Mesendoderm (in vitro differentiated cells): ENCODE data around the gene ZBTB40.

Experiments used
- DNase-seq: peaks from one replicate; pipeline ENCODE4 v3.0.0; 2013
- H2AK5ac ChIP-seq: 2 replicates; pipeline ENCODE4 v1.6.1; 2013; ENCODE audit warnings: low read length, inconsistent platforms
- H2BK120ac ChIP-seq: 2 replicates; pipeline ENCODE4 v1.6.1; 2013; ENCODE audit warnings: low read depth, mild to moderate bottlenecking, low read length, moderate library complexity, mixed read lengths
- H2BK15ac ChIP-seq: replicated peaks from 2 replicates; pipeline ENCODE4 v1.6.1; 2013; ENCODE audit warnings: low read depth, mild to moderate bottlenecking, moderate library complexity
- H2BK5ac ChIP-seq: 2 replicates; pipeline ENCODE4 v1.6.1; 2013; ENCODE audit warnings: low read length, inconsistent platforms
- H3K18ac ChIP-seq: 2 replicates; pipeline ENCODE4 v1.6.1; 2013; ENCODE audit warnings: mild to moderate bottlenecking, low read length, mixed read lengths
- H3K23ac ChIP-seq: one replicate; pipeline ENCODE4 v1.6.1; 2013; ENCODE audit warnings: low read length
- H3K27ac ChIP-seq: 2 replicates; pipeline ENCODE4 v1.5.1; 2013; ENCODE audit warnings: low read depth, mild to moderate bottlenecking, inconsistent platforms, low read length, moderate library complexity
- H3K27me3 ChIP-seq: 2 replicates; pipeline ENCODE4 v1.6.1; 2013; ENCODE audit warnings: low read length, control low read depth, mild to moderate bottlenecking, inconsistent platforms; ENCODE audit not compliant: insufficient read depth, poor library complexity
- H3K36me3 ChIP-seq: 2 replicates; pipeline ENCODE4 v1.6.1; 2013; ENCODE audit warnings: low read length, inconsistent platforms; ENCODE audit not compliant: control insufficient read depth, insufficient read depth
- H3K4ac ChIP-seq: one replicate; pipeline ENCODE4 v1.6.1; 2013; ENCODE audit warnings: low read depth, mild to moderate bottlenecking, low read length, moderate library complexity
- H3K4me1 ChIP-seq: 2 replicates; pipeline ENCODE4 v1.6.1; 2013; ENCODE audit warnings: low read depth, low read length, inconsistent platforms; ENCODE audit not compliant: control insufficient read depth
- H3K4me2 ChIP-seq: 2 replicates; pipeline ENCODE4 v1.6.1; 2013; ENCODE audit warnings: low read length
- H3K4me3 ChIP-seq: 2 replicates; pipeline ENCODE4 v1.5.1; 2013; ENCODE audit warnings: mild to moderate bottlenecking, low read length
- H3K56ac ChIP-seq: one replicate; pipeline ENCODE4 v1.6.1; 2013; ENCODE audit warnings: low read length
- H3K79me1 ChIP-seq: 2 replicates; pipeline ENCODE4 v1.6.1; 2013; ENCODE audit warnings: low read length, inconsistent platforms
- H3K79me2 ChIP-seq: 2 replicates; pipeline ENCODE4 v1.6.1; 2013; ENCODE audit warnings: mild to moderate bottlenecking, low read length; ENCODE audit not compliant: control insufficient read depth, insufficient read depth
- H3K9ac ChIP-seq: 2 replicates; pipeline ENCODE4 v1.6.1; 2013; ENCODE audit warnings: low read length, inconsistent platforms
- H4K5ac ChIP-seq: one replicate; pipeline ENCODE4 v1.6.1; 2013; ENCODE audit warnings: low read length
- H4K8ac ChIP-seq: one replicate; pipeline ENCODE4 v1.6.1; 2013; ENCODE audit warnings: low read depth, mild to moderate bottlenecking, control low read depth, low read length, moderate library complexity
- WGBS: extraction: QIAGEN DNeasy Blood & Tissue Kit; methylation state at CpG from one replicate; pipeline ENCODE4 v1.1.7; 2013; ENCODE audit warnings: low lambda C conversion rate, missing lambda C conversion rate; ENCODE audit not compliant: insufficient coverage; ENCODE audit errors: extremely low coverage; 5-methylcytosine and 5-hydroxymethylcytosine counted together

Gene ZBTB40

GRCh38 chr1:22562584-22563583 lies 111.2 kb downstream of the ZBTB40 start, which contains the start of gene EPHA8:
Gene EPHA8, plus strand, starts transcription at chr1:22563489. Its CDS starts 147 bp downstream, at chr1:22563636.
- H2AK5ac ChIP-seq: no peak within 1 kb of the TSS
- H3K56ac ChIP-seq: peak within 1 kb of the TSS; percentile 84
- H3K23ac ChIP-seq: no peak within 1 kb of the TSS
- DNase-seq: no peak
- H3K36me3 ChIP-seq: no peaks in the 10 kb centered on the region
- peak within 1 kb of the TSS; percentile 56 for H3K9ac ChIP-seq
- H4K8ac ChIP-seq: no peak within 1 kb of the TSS
- no peak within 1 kb of the TSS for H4K5ac ChIP-seq
- no peak within 1 kb of the TSS for H2BK15ac ChIP-seq
- H3K27ac ChIP-seq: no peak within 1 kb of the TSS
- no peak within 1 kb of the TSS for H3K4ac ChIP-seq
- no peaks in the 10 kb centered on the region for H3K4me1 ChIP-seq
- H2BK5ac ChIP-seq: no peak within 1 kb of the TSS
- no CpG with 5 or more reads among the region's 81 CpGs for whole genome bisulfite sequencing
- H3K4me3 ChIP-seq: peak within 1 kb of the TSS; percentile 29
- peaks cover 17% of the 10 kb centered on the region for H3K27me3 ChIP-seq
- no peaks in the 10 kb centered on the region for H3K79me2 ChIP-seq
- peak within 1 kb of the TSS; percentile 84 for H3K4me2 ChIP-seq
- no peak within 1 kb of the TSS for H3K18ac ChIP-seq
- no peaks in the 10 kb centered on the region for H3K79me1 ChIP-seq
- no peak within 1 kb of the TSS for H2BK120ac ChIP-seq

GRCh38 chr1:22563671-22564602 lies 112.3 kb downstream of the ZBTB40 start:
- WGBS: no CpG with 5 or more reads among the region's 57 CpGs
- no peaks in the 10 kb centered on the region for H3K79me2 ChIP-seq
- H3K4me3 ChIP-seq: peak overlapping the region; percentile 29

GRCh38 chr1:22566161-22566560 lies 114.5 kb downstream of the ZBTB40 start:
- peaks cover 17% of the 10 kb centered on the region for H3K27me3 ChIP-seq
- WGBS: no CpG with 5 or more reads among the region's 14 CpGs

More at GRCh38 chr1:22563671-22564602, 112.3 kb downstream of the ZBTB40 start:
- H2BK15ac ChIP-seq: no peak overlapping the region
- H4K5ac ChIP-seq: no peak overlapping the region
- H3K4ac ChIP-seq: no peak overlapping the region
- no peak overlapping the region for H3K23ac ChIP-seq
- H2BK5ac ChIP-seq: no peak overlapping the region
- peak overlapping the region; percentile 64 for H3K56ac ChIP-seq
- H2AK5ac ChIP-seq: no peak overlapping the region
- H3K27ac ChIP-seq: no peak overlapping the region
- no peaks in the 10 kb centered on the region for H3K79me1 ChIP-seq
- H3K27me3 ChIP-seq: peaks cover 17% of the 10 kb centered on the region
- H2BK120ac ChIP-seq: no peak overlapping the region
- H3K4me1 ChIP-seq: no peaks in the 10 kb centered on the region
- H3K4me2 ChIP-seq: peak overlapping the region; percentile 84
- DNase-seq: no peak
- H3K36me3 ChIP-seq: no peaks in the 10 kb centered on the region
- H3K18ac ChIP-seq: no peak overlapping the region
- peak overlapping the region; percentile 56 for H3K9ac ChIP-seq
- H4K8ac ChIP-seq: no peak overlapping the region

GRCh38 chr1:22567197-22567596 lies 115.5 kb downstream of the ZBTB40 start:
- Histone ChIP-seq H2BK120ac (no peak overlapping the region), H2AK5ac (no peak overlapping the region), H3K9ac (no peak overlapping the region), H3K4ac (no peak overlapping the region), H3K4me2 (no peak overlapping the region), H3K4me3 (no peak overlapping the region), H3K79me1 (no peaks in the 10 kb centered on the region), H2BK15ac (no peak overlapping the region), H3K4me1 (no peaks in the 10 kb centered on the region), H3K27ac (no peak overlapping the region), H3K27me3 (peaks cover 13% of the 10 kb centered on the region), H3K36me3 (no peaks in the 10 kb centered on the region), H4K5ac (no peak overlapping the region), H3K23ac (no peak overlapping the region), H3K79me2 (no peaks in the 10 kb centered on the region), H3K56ac (no peak overlapping the region), H4K8ac (no peak overlapping the region), H2BK5ac (no peak overlapping the region), H3K18ac (no peak overlapping the region)
- no CpG with 5 or more reads among the region's 14 CpGs for WGBS
- no peak for DNase-seq

More at GRCh38 chr1:22566161-22566560, 114.5 kb downstream of the ZBTB40 start:
- H3K36me3 ChIP-seq: no peaks in the 10 kb centered on the region
- no peak overlapping the region for H3K4me2 ChIP-seq
- no peak overlapping the region for H2BK5ac ChIP-seq
- H3K56ac ChIP-seq: no peak overlapping the region
- no peaks in the 10 kb centered on the region for H3K79me2 ChIP-seq
- no peak overlapping the region for H2BK120ac ChIP-seq
- no peak overlapping the region for H2AK5ac ChIP-seq
- no peak for DNase-seq
- H4K8ac ChIP-seq: no peak overlapping the region
- no peak overlapping the region for H3K4me3 ChIP-seq
- H3K9ac ChIP-seq: no peak overlapping the region
- H3K23ac ChIP-seq: no peak overlapping the region
- H4K5ac ChIP-seq: no peak overlapping the region
- H3K4ac ChIP-seq: no peak overlapping the region
- H3K79me1 ChIP-seq: no peaks in the 10 kb centered on the region
- no peaks in the 10 kb centered on the region for H3K4me1 ChIP-seq
- H3K18ac ChIP-seq: no peak overlapping the region
- H2BK15ac ChIP-seq: no peak overlapping the region
- no peak overlapping the region for H3K27ac ChIP-seq

- H3K79me1 ChIP-seq: no peaks in the 10 kb centered on the region
- no peak overlapping the region for H2BK5ac ChIP-seq
- no peak overlapping the region for H3K27ac ChIP-seq
- no peaks in the 10 kb centered on the region for H3K79me2 ChIP-seq
- DNase-seq: no peak
- H3K4ac ChIP-seq: no peak overlapping the region
- H3K4me3 ChIP-seq: no peak overlapping the region
- H4K8ac ChIP-seq: no peak overlapping the region
- H3K36me3 ChIP-seq: no peaks in the 10 kb centered on the region
- H4K5ac ChIP-seq: no peak overlapping the region
- no CpG with 5 or more reads among the region's 6 CpGs for WGBS
- H3K9ac ChIP-seq: no peak overlapping the region
- no peak overlapping the region for H3K56ac ChIP-seq
- H3K18ac ChIP-seq: no peak overlapping the region
- no peak overlapping the region for H3K23ac ChIP-seq
- no peak overlapping the region for H3K4me2 ChIP-seq
- H2AK5ac ChIP-seq: no peak overlapping the region
- no peak overlapping the region for H2BK120ac ChIP-seq
- no peaks in the 10 kb centered on the region for H3K4me1 ChIP-seq
- H3K27me3 ChIP-seq: peaks cover 7% of the 10 kb centered on the region
- H2BK15ac ChIP-seq: no peak overlapping the region
Measured at GRCh38 chr1:22567994-22568393, 116.3 kb downstream of the ZBTB40 start.
